Neural cell (in vitro differentiated cells): ENCODE data around the gene GPR150. TPM values are rescaled to one million over a fixed set of nuclear protein-coding genes. Genes with fewer than 3 reads are reported as not detected.

ENCODE experiments used
- H2AFZ ChIP-seq: fragments of 200-600, 300-800 bp; sonication (generic), shearing (Covaris generic); 2 replicates; pipeline ENCODE4 v1.6.0; 2014; ENCODE audit warnings: low read depth, mild to moderate bottlenecking, antibody characterized with exemption, low read length, moderate library complexity
- H3F3A ChIP-seq: fragments of 200-600 bp; shearing (Covaris generic); 2 replicates; pipeline ENCODE4 v1.6.1; 2016; ENCODE audit warnings: mild to moderate bottlenecking, moderate library complexity, mixed read lengths, antibody characterized with exemption, low read length; ENCODE audit not compliant: insufficient read depth, poor library complexity, severe bottlenecking
- H3K27ac ChIP-seq: fragments of 200-600, 300-800 bp; sonication (generic), shearing (Covaris generic); 2 replicates; pipeline ENCODE4 v1.5.1; 2014; ENCODE audit warnings: mild to moderate bottlenecking, low read length, moderate library complexity
- H3K27me3 ChIP-seq: fragments of 300-800, 200-600 bp; sonication (generic), shearing (Covaris generic); 2 replicates; pipeline ENCODE4 v1.6.0; 2014; ENCODE audit warnings: mild to moderate bottlenecking, low read depth, low read length, moderate library complexity; ENCODE audit not compliant: insufficient read depth
- H3K36me3 ChIP-seq: fragments of 300-800, 200-600 bp; sonication (generic), shearing (Covaris generic); 2 replicates; pipeline ENCODE4 v1.5.1; 2014; ENCODE audit warnings: mild to moderate bottlenecking, antibody characterized with exemption, low read length, moderate library complexity; ENCODE audit not compliant: insufficient read depth
- H3K4me2 ChIP-seq: fragments of 300-800, 200-600 bp; sonication (generic), shearing (Covaris generic); 2 replicates; pipeline ENCODE4 v1.6.0; 2014; ENCODE audit warnings: mild to moderate bottlenecking, low read length
- H3K4me3 ChIP-seq: fragments of 300-800, 200-600 bp; sonication (generic), shearing (Covaris generic); 2 replicates; pipeline ENCODE4 v1.5.1; 2014; ENCODE audit warnings: mild to moderate bottlenecking, low read length, moderate library complexity
- H3K79me2 ChIP-seq: fragments of 200-600 bp; shearing (Covaris generic); replicated peaks from 2 replicates; pipeline ENCODE4 v1.6.0; 2014; ENCODE audit warnings: mild to moderate bottlenecking, low read length, moderate library complexity; ENCODE audit not compliant: insufficient read depth
- H3K9ac ChIP-seq: fragments of 300-800, 200-600 bp; sonication (generic), shearing (Covaris generic); 2 replicates; pipeline ENCODE4 v1.6.1; 2016; ENCODE audit warnings: mild to moderate bottlenecking, low read length, mixed read lengths
- H3K9me2 ChIP-seq: fragments of 200-600 bp; shearing (Covaris generic); 2 replicates; pipeline ENCODE4 v1.6.1; 2016; ENCODE audit warnings: mild to moderate bottlenecking, low read length, mixed read lengths; ENCODE audit not compliant: insufficient read depth
- H3K9me3 ChIP-seq: fragments of 200-600, 300-800 bp; sonication (generic), shearing (Covaris generic); 2 replicates; pipeline ENCODE4 v1.6.1; 2016; ENCODE audit warnings: mild to moderate bottlenecking, mixed run types, low read length, moderate library complexity, mixed read lengths
- H4K20me1 ChIP-seq: fragments of 200-600 bp; shearing (Covaris generic); 2 replicates; pipeline ENCODE4 v1.6.1; 2016; ENCODE audit warnings: mild to moderate bottlenecking, mixed run types; ENCODE audit not compliant: insufficient read depth
- EP300 ChIP-seq: fragments of 450-650 bp; conservative IDR thresholded peaks from 2 replicates; pipeline ENCODE4 v1.6.1; 2014; ENCODE audit warnings: antibody characterized with exemption, mild to moderate bottlenecking, moderate library complexity; ENCODE audit not compliant: poor library complexity, severe bottlenecking
- EZH2 ChIP-seq: fragments of 200-600, 300-800 bp; shearing (Covaris generic), sonication (generic); IDR thresholded peaks from 2 replicates; pipeline ENCODE4 v1.6.1; 2014; ENCODE audit warnings: antibody characterized with exemption, low read length, borderline replicate concordance, mild to moderate bottlenecking; ENCODE audit not compliant: insufficient read depth, poor library complexity, severe bottlenecking
- MXI1 ChIP-seq: fragments of 450-650 bp; conservative IDR thresholded peaks from 2 replicates; pipeline ENCODE4 v1.6.1; 2014; ENCODE audit warnings: antibody characterized with exemption, mild to moderate bottlenecking; ENCODE audit not compliant: poor library complexity, severe bottlenecking
- POLR2AphosphoS5 ChIP-seq: IDR thresholded peaks from 2 replicates; pipeline ENCODE4 v1.6.1; 2012
- RAD21 ChIP-seq: fragments of 450-650 bp; conservative IDR thresholded peaks from 2 replicates; pipeline ENCODE4 v1.6.1; 2014; ENCODE audit warnings: antibody characterized with exemption, mild to moderate bottlenecking, moderate library complexity
- SMC3 ChIP-seq: fragments of 450-650 bp; conservative IDR thresholded peaks from 2 replicates; pipeline ENCODE4 v1.6.1; 2014; ENCODE audit warnings: antibody characterized with exemption, mild to moderate bottlenecking, moderate library complexity; ENCODE audit not compliant: poor library complexity
- TAF1 ChIP-seq: IDR thresholded peaks from 2 replicates; pipeline ENCODE4 v1.6.1; 2012; ENCODE audit warnings: low read depth
- polyA plus RNA-seq: library from polyadenylated mRNA; depleted of rRNA; stranded (reverse); fragments of >200 nt; gene quantifications from 2 replicates; pipeline ENCODE4 v1.2.3, GENCODE V29; 2014
- TF ChIP-seq, protein P1 (sequence below): IDR thresholded peaks from 2 replicates; pipeline ENCODE4 v1.6.1; 2012; ENCODE audit warnings: borderline replicate concordance
- TF ChIP-seq, protein P2 (sequence below): fragments of 450-650 bp; IDR thresholded peaks from 2 replicates; pipeline ENCODE4 v1.5.1; 2014; ENCODE audit warnings: antibody characterized with exemption, mild to moderate bottlenecking, moderate library complexity; ENCODE audit not compliant: poor library complexity, severe bottlenecking

GPR150 gene
- polyA plus RNA-seq, 1 donor from 2014 or later = not detected

DNA sequence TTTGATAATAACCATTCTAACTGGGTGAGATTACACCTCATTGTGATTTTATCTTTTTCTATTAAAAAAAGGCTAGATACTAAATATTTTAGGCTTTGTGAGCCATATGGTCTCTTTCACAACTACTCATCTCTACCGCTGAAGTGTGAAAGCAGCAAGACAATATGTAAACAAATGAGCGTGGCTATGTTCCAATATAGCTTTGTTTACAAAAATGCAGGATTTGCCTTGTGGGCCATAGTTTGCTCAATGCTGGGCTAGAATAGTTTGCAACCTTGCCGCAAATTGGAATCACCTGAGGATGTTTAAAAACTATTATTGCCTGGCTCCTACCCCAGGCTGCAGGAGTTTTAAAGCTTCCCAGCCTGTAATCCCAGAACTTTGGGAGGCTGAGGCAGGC, 10.2 kb upstream of the GPR150 start:
- H3K9me3 ChIP-seq = no peaks in the 10 kb centered on the region
- H3K27ac ChIP-seq = no peak overlapping the region
- H3K9me2 ChIP-seq = no peaks in the 10 kb centered on the region
- H3K4me2 ChIP-seq = no peak overlapping the region
- H3F3A ChIP-seq = no peaks in the 10 kb centered on the region
- TF ChIP-seq, protein P1, sequence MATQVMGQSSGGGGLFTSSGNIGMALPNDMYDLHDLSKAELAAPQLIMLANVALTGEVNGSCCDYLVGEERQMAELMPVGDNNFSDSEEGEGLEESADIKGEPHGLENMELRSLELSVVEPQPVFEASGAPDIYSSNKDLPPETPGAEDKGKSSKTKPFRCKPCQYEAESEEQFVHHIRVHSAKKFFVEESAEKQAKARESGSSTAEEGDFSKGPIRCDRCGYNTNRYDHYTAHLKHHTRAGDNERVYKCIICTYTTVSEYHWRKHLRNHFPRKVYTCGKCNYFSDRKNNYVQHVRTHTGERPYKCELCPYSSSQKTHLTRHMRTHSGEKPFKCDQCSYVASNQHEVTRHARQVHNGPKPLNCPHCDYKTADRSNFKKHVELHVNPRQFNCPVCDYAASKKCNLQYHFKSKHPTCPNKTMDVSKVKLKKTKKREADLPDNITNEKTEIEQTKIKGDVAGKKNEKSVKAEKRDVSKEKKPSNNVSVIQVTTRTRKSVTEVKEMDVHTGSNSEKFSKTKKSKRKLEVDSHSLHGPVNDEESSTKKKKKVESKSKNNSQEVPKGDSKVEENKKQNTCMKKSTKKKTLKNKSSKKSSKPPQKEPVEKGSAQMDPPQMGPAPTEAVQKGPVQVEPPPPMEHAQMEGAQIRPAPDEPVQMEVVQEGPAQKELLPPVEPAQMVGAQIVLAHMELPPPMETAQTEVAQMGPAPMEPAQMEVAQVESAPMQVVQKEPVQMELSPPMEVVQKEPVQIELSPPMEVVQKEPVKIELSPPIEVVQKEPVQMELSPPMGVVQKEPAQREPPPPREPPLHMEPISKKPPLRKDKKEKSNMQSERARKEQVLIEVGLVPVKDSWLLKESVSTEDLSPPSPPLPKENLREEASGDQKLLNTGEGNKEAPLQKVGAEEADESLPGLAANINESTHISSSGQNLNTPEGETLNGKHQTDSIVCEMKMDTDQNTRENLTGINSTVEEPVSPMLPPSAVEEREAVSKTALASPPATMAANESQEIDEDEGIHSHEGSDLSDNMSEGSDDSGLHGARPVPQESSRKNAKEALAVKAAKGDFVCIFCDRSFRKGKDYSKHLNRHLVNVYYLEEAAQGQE = no peak
- TF ChIP-seq, protein P2, sequence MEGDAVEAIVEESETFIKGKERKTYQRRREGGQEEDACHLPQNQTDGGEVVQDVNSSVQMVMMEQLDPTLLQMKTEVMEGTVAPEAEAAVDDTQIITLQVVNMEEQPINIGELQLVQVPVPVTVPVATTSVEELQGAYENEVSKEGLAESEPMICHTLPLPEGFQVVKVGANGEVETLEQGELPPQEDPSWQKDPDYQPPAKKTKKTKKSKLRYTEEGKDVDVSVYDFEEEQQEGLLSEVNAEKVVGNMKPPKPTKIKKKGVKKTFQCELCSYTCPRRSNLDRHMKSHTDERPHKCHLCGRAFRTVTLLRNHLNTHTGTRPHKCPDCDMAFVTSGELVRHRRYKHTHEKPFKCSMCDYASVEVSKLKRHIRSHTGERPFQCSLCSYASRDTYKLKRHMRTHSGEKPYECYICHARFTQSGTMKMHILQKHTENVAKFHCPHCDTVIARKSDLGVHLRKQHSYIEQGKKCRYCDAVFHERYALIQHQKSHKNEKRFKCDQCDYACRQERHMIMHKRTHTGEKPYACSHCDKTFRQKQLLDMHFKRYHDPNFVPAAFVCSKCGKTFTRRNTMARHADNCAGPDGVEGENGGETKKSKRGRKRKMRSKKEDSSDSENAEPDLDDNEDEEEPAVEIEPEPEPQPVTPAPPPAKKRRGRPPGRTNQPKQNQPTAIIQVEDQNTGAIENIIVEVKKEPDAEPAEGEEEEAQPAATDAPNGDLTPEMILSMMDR = no peak
- no peak for TF ChIP-seq EZH2
- TF ChIP-seq MXI1 = no peak
- no peak overlapping the region for H2AFZ ChIP-seq
- H3K27me3 ChIP-seq = no peaks in the 10 kb centered on the region
- no peaks in the 10 kb centered on the region for H3K79me2 ChIP-seq
- H4K20me1 ChIP-seq = no peaks in the 10 kb centered on the region
- no peak overlapping the region for H3K9ac ChIP-seq
- H3K36me3 ChIP-seq = no peaks in the 10 kb centered on the region
- no peak overlapping the region for H3K4me3 ChIP-seq

DNA sequence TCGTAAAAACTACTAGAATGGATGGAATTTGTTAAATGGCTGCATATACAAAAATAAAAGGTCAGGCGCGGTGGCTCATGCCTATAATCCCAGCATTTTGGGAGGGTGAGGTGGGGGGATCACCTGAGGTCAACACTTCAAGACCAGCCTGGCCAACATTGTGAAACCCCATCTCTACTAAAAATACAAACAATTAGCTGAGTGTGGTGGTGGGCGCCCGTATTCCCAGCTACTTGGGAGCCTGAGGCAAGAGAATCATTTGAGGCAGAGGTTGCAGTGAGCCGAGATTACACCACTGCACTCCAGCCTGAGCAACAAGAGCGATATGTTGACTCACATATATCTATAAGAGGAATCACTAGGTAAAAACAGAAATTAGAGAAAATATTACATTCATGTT, 9.3 kb upstream of the GPR150 start:
- Histone ChIP-seq H3K4me3 (no peak overlapping the region), H3K36me3 (no peaks in the 10 kb centered on the region), H3F3A (no peaks in the 10 kb centered on the region), H3K79me2 (no peaks in the 10 kb centered on the region), H3K27ac (no peak overlapping the region), H3K4me2 (no peak overlapping the region), H3K27me3 (no peaks in the 10 kb centered on the region), H4K20me1 (no peaks in the 10 kb centered on the region), H3K9me2 (no peaks in the 10 kb centered on the region), H3K9me3 (no peaks in the 10 kb centered on the region), H3K9ac (no peak overlapping the region), H2AFZ (no peak overlapping the region)
- TF ChIP-seq, protein P2 = no peak
- no peak for TF ChIP-seq RAD21
- no peak for TF ChIP-seq EZH2
- TF ChIP-seq EP300 = no peak
- TF ChIP-seq, protein P1 = no peak
- no peak for TF ChIP-seq POLR2AphosphoS5
- TF ChIP-seq SMC3 = no peak
- TF ChIP-seq TAF1 = no peak
- no peak for TF ChIP-seq MXI1
